Stimulated activated CD4-positive, alpha-beta T cell treated with anti-CD3 and anti-CD28 coated beads, Interleukin-12 subunit alpha, Interleukin-12 subunit beta, amount 100 ng/mL, for 4 hours (primary cell): Measurements from ENCODE around the gene MSI2.

ENCODE experiments used
- DNase-seq: peaks from one replicate; pipeline ENCODE4 v3.0.0-alpha.2; 2020

Gene MSI2

DNA sequence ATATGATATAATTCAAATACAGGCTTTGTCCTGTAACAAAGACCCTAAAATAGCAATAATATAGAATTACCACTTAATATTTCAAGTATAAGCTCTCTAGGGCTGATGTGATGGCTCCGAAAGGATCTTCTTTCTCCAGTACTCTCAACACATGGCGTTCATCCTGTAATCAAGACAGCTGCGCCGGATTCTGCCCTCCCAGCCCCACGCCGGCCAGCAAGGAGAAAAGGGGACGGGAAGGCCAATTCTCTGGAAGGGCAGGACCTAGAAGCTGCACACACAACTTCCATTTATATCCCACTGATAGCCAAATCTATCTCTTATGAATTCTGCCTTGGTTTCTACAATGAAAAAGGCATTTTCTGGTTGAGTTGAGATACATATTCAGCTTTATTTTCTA is 456.8 kb downstream of the MSI2 start:
- no peak for DNase-seq

DNA sequence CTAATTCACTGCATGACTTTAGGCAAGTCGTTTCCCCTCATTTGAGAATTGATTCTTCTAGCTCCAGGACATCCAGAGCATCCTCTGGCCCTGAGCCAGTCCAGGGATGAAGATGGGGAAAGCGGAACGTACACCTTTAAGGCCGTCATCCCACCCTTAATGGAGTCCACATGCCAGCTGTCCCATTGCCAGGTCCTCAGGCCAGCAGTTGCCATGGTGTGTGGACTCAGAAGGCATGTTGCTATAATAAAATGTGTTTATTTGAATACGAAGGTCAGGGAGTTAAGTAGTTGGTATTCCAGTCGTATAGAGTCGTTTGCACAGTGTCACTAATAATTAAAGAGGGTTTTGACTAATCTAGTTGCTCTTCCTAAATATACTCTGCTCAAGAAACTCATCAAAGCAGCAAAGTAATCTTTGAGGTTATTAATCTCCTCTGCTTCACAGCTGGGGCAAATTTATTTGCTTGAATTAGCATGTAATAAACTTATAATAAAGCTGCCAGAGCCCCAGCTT is 458.4 kb downstream of the MSI2 start:
- no peak for DNase-seq

DNA sequence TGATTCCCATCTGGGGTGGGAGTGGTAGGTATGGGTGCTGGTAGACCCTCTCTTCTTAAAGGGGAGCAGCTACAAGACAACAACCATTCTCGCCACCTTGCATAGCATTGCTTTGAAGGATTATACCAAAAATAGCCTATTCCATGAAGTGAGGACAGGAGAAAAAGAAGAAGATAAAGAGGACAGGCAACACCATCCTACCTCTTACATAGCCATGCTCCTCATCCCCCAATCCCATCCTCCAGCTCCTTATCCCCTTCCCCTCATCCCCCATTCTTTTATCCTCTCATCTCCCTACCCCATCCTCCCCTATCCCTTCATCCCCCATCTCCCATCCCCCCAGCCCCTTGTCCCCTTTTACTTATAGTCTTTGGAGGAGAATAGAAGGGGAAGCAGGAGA is 459.7 kb downstream of the MSI2 start:
- no peak for DNase-seq

DNA sequence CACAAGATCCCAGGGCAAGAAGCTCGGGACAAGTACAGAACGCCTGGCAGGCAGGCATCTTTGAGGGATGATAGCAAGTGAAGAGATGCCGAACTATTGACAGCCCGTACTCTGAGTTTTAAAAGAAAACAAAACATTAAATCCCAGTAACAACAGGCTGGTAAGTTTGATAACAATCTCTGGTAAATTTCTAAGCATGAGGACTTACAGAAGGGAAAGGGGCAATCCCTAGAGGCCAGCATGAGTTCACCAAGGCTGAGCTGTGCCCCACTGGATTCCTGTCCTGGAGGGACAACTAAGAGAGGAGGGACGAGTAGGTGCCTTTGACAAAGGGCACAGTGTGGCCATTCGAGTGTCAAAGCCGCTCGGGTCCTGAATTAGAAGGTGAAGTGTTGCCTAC is 462.6 kb downstream of the MSI2 start:
- DNase-seq = no peak

DNA sequence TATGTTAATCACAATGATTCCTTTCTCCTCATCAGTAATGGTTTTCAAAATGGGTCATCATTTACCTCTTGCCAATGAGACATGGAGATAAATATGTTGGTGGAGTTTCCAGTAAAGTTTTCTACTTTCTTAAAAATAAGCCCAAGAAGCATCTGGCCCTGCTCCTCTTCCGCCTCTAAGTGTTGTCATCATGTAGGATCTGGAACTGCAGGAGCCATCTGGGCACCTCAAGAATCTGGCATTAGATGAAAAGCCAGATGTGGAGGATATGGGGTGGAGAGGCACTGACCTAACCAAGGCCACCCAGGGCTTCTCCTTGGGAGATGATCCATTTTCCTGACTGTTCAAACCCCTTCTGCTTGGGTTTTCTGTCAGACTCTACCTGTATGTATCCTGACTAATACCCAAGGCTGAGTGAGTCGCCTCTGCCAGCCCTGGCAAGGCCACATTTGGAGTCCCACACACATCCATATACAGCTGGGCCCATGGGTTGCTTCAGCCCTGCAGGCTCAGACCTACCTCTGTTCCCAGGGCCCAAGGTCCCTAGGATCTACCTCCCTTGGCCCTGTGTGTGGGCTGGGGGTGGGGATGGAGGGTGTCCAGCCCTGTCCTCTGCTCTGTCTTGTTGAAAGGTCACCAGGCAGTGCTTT is 464.2 kb downstream of the MSI2 start:
- DNase-seq = no peak

DNA sequence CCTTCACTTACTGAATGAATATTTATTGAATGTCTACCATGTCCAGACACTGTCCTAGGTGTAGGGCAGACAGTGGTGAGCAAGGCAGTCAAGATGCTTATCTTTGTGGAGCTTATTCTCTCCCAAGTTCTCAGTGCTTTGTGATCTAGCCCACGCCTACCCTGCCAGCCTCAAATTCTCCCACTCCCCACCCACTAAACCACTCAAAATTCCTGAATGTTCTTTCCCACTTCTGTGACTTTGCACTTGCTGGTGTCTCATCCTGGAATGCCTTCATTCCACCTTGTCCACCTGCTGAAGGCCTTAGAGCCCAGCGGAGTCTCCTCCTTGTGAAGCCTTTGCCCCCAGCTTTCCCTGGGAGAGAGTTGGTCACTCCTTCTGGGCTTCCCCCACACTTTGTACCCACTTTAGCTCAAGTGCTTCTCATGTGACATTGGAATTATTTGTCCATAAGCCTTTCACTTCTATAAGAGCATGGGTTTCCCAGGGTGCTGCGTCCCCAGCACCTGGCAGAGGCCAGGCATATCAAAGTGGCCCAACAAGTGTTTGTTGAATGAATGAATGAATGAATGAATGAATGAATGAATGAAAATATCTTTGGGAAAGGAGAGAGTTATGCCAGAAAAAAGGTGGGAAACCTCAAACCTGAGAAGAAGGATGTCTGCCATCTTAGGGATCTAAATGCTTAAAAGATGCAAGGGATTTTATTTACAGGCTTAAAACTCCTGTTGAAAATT is 465.8 kb downstream of the MSI2 start:
- DNase-seq = no peak

DNA sequence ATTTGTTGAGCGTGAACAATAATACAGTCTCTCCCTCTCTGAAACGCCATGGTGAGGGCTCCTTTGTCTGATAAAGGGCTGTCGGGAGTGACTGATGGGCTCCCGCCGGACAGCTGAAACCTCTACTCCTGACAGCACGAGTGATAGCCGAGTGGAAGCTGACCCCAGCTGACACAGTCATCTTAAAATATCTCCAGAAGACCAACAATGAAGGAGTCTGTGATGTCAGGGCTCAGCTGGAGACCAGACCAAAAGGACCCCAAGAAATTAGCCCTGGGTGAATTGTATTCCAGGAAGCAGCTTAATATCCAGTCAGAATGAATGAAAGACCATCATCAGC is 466.4 kb downstream of the MSI2 start:
- no peak for DNase-seq

DNA sequence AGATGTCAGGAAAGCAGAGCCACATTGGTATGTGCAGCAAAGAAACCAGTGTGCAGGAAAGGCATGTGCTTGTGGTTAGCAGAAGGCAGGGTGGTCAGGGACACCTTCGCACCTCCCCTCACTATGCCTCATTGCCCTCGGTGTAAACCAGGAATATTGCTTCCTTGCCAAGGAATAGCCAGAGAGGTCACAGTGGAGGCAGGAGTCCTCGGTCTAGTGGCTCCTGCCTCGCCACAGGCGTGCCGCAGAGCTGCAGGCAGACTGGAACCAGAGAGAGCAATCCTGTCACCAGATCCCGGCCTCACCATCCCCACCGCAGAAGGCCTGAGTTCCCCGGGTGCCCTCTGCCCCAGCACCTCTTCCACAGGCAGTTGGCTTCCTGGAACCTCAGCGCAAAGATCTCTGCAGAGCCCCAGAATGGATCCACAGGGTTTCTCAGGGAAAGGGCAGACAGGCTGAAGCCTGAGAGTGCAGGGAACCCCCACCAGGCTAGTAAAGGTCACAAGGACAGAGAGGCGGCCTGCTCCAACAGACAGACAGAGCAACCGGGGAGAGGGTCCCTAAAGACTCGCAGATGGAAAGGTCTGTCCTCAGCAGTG is 467.2 kb downstream of the MSI2 start:
- DNase-seq = no peak

DNA sequence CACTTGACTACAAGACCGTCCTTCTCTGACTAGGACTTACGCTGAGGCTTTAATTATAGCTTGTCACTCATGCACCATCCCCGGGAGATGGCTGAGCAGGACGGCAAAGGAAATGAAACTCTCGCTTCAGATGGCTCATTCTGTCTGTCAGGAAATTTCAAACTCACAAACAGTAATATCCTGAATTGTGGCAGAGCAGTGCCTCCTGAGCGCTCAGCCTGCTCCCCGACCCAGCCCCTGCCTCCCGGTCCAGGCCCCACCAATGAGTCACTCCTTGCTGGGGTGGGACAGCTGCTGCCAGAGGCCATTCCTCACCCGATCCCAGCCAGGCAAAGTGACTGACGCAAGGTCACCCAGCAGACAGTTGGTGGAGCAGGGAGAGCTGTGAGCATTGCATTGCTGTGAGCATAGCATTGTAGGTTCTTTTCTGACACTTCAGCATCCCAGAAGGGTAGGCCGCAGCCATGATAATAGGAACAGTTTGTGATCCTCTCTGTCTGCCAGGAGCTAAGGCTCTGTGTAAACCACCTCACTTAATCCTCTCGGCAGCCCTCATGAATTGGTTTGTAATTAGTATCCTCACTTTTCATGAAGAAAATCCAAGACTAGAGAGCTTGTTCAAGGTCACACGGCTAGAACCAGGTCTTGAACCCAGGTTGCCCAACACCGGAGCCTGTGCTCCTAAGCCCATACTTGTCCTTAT is 467.9 kb downstream of the MSI2 start:
- DNase-seq = no peak

DNA sequence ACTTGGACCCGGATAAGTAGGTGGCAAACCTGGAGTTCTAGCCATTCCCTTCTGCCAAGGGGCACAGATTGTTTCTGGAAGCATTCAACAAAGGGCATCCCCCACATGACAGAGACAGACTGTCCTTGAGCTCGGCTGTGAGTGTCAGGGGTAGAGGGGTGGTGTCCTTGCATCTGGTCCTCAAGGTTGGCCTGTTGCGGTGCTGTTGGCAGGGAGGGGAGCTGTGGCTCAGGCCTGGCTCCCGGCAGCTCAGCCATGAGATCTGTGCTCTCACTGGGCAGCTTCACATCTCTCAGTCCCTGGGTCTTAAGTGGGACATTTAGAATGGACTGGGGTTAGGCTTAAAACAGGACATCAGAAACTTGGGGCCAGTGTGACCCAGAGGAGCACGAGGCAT is 468.4 kb downstream of the MSI2 start:
- no peak for DNase-seq

DNA sequence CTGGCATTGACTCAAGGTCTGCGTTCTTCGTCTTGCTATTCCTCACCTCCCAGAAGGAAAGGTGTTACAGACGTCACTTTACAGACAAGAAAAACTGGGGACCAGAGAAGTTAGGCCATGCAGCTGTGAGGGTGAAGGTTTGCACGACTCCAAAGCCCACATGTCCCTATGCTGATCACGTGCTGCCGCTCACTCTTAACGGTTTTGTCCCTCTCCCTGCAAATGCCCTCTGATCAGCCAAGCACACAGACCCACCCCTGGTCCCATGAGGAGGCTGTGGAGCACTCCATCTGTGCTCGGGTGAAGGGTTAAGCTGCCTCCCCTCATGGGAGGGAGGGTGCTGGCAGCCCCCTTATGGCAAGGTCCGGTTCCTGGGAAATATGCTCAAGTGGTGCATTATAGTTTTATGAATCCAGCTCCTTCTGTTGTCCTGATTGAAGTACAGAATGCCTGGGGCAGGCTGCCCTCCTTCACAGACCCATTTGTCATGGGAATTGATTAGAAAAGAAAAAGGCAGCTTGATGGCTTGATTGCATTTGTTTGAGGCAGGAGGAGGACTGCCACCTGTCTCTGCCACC is 470.0 kb downstream of the MSI2 start:
- no peak for DNase-seq

DNA sequence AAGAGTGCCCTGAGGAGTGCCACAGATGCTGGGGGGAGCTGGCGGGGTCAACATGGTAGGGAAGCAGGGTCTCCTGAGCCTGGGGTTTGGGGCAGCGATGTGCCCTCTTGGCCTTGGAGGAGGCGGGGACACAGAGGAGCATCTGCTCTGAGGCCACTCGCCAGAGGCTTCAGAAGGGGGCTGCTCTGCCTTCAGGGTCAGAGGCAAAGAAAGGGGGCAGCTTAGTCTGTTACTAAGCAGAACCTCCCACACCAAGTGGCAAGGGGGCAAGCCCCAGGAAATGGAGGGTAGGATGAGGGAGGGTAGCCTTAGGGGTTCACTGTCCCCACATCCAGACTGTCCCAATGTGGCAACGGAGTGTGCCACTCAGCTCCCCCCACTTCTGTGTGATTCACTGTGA is 470.5 kb downstream of the MSI2 start:
- DNase-seq = no peak

DNA sequence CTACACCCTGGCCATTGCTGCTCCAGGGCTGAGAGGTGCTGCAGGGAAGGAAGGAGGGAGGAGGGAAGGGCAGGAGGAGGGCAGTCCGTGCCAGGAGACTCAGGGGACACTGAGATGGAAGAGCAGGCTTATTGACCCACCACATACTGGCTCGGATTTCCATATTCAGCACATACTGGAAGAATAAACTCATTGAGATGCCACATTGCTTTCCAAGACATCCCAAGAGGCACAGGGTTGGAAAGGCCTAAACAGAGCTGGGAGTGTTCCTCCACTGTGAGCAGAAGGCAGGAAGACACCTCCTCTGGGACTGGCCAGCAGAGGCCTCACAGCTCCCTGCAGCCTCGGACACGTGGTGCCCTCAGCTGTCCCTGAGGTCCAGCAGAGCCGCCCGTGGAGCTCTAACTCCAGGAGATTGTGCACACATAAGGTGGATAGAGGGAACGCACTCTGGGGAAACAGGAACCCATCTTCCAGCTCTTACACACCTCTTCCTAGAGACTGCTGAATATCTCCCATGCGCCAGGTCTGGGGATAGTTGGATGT is 471.4 kb downstream of the MSI2 start:
- DNase-seq = no peak

DNA sequence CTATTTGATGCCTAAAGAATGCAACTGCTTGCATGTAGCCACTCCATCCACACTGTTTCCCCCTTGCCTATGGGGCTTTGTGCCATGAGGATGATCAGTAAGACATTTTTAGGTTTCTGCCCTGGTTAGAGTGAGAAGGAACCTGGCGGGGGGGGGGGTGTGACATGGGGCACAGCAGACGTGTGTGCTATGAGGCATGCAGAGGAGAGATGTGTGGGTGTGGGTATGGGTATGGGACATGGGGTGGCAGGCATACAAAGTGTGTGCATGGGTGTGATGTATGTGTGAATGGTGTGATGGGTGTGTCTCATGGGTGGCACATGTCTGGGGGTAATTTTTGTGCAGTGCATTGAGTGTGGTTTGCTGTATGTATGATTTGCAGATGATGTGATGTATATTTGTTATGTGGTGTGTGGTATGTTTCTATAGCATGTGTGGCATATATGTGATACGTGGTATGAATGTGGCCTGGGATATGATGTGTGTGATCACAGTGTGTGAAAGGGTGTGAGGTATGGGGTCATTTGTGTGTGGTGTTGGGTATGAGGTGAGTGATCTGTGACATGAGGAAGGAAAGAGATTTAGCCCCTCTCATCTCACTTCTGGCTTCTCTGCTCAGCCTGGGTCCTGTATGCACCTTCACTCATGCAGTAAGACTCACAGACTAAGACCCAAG is 473.8 kb downstream of the MSI2 start:
- DNase-seq = no peak

DNA sequence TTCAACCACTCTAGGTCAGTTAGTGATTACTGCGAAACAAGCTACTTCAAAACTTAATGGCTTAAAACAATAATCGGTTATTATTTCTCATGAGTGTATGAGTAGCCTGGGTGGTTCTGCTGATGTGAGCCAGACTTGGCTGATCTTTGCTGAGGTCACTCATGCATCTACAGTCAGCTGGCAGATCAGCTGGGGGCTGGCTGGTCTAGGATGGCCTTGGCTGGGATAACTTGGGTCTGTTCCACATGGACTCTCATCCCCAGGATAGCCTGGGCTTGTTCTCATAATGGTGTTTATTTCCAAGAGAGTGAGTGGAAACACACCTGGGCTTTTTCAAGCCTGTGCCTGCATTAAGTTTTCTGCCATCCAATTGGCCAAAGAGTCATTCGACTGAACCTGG is 475.7 kb downstream of the MSI2 start:
- DNase-seq = no peak

DNA sequence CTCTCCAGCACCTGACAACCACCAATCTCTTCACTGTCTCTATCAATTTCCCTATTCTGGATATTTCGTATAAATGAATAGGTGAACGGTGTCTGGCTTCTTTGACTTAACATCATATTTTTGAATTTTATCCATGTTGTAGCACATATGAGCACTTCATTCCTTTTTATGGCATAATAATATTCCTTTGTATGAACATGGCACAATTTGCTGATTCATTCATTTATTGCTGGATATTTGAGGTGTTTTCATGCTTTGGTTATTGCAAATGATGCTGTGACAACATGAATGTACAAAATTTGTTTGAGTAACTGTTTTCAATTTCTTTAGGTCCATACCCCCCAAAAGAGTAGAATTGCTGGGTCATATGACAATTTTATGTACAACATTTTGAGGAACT is 476.8 kb downstream of the MSI2 start:
- no peak for DNase-seq
